Fibroblast of lung (primary cell): Measurements from ENCODE around the gene NRG2.

ENCODE experiments used
- EZH2 ChIP-seq: IDR thresholded peaks from 2 replicates; pipeline ENCODE4 v1.5.1; 2012; ENCODE audit warnings: low read length, control low read depth, mild to moderate bottlenecking; ENCODE audit errors: missing control alignments
- TF ChIP-seq, protein P1 (sequence below), 2 donors: IDR thresholded peaks in 1 of 2; conservative IDR thresholded peaks in 1 of 2; 1 replicate in 1 of 2; 2 replicates in 1 of 2; pipeline ENCODE4 v1.5.1; 2011 to 2012; ENCODE audit warnings: low read length in 2 of 2, control low read depth in 1 of 2, inconsistent platforms in 1 of 2, low read depth in 1 of 2, mild to moderate bottlenecking in 1 of 2

DNA sequence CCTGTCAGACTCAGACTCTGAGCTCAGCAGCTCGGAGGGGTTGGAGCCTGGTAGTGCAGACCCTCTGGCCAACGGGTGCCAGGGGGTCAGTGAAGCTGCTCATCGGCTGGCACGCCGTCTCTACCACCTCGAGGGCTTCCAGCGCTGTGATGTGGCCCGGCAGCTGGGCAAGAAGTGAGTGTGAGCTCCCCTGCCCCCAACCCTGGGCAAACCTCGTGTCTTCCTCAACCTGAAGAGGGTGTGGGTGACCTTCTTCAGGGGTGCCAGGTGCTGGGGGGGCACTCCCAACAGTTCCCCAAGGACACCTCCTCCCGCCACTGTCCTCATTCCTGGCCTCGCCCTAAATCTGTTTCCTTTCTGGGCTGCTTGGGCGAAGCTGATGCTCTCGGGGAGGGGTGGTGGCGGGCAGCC lies 228.9 kb downstream of the NRG2 start:
- TF ChIP-seq, protein P1, sequence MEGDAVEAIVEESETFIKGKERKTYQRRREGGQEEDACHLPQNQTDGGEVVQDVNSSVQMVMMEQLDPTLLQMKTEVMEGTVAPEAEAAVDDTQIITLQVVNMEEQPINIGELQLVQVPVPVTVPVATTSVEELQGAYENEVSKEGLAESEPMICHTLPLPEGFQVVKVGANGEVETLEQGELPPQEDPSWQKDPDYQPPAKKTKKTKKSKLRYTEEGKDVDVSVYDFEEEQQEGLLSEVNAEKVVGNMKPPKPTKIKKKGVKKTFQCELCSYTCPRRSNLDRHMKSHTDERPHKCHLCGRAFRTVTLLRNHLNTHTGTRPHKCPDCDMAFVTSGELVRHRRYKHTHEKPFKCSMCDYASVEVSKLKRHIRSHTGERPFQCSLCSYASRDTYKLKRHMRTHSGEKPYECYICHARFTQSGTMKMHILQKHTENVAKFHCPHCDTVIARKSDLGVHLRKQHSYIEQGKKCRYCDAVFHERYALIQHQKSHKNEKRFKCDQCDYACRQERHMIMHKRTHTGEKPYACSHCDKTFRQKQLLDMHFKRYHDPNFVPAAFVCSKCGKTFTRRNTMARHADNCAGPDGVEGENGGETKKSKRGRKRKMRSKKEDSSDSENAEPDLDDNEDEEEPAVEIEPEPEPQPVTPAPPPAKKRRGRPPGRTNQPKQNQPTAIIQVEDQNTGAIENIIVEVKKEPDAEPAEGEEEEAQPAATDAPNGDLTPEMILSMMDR (conservative IDR thresholded peaks at IDR 0.05 in 1 of 2, IDR thresholded peaks at IDR 0.05 in 1 of 2; ENCODE audit: low read depth in 1 of 2, low read length in 2 of 2): no peak
- no peak for TF ChIP-seq EZH2
